ENCODE measurements around the gene C6orf47. TPM values are rescaled to one million over a fixed set of nuclear protein-coding genes. Genes with fewer than 3 reads are reported as not detected.
A peak's percentile ranks its signal among the peaks of the same experiment; 100 is the strongest.

C6orf47 gene
- total RNA-seq, 1 donor from 2014 or later: 29.0 TPM

GRCh38 chr6:31669676-31670075, 9.1 kb upstream of the C6orf47 start, which contains the start of gene LY6G5B:
LY6G5B (plus strand) TSS chr6:31669976; CDS start chr6:31670951, 975 bp downstream.
- peaks cover 85% of the 10 kb centered on the region for H3K36me3 Mint-ChIP-seq (ENCODE audit: low read depth)
- no peak for DNase-seq
- no peaks in the 10 kb centered on the region for H3K9me3 Mint-ChIP-seq
- H3K27me3 Mint-ChIP-seq: no peaks in the 10 kb centered on the region
- POLR2A ChIA-PET: interaction anchor here (0.7 to 1.2 kb wide), 3 partner anchors 9 to 18 kb away, joined by 3 to 4 read pairs (median 4); partner anchors contain the start of gene C6orf47
- TF ChIP-seq CTCF (IDR thresholded peaks at IDR 0.05): no peak
- H3K27ac Mint-ChIP-seq: no peak within 1 kb of the TSS
- intact Hi-C loops (cut with micrococcal nuclease): loop anchor here (5.0 to 10.0 kb wide), 3 partner anchors 228 to 505 kb away; partner anchors contain the start of genes AGPAT1, ATF6B, EHMT2 and RNF5
- H3K4me3 Mint-ChIP-seq: no peak within 1 kb of the TSS
- peaks cover 29% of the 10 kb centered on the region for H3K4me1 Mint-ChIP-seq
- CTCF ChIA-PET: no interaction called here
- no peak for ATAC-seq (ENCODE audit: low read depth)

DNA sequence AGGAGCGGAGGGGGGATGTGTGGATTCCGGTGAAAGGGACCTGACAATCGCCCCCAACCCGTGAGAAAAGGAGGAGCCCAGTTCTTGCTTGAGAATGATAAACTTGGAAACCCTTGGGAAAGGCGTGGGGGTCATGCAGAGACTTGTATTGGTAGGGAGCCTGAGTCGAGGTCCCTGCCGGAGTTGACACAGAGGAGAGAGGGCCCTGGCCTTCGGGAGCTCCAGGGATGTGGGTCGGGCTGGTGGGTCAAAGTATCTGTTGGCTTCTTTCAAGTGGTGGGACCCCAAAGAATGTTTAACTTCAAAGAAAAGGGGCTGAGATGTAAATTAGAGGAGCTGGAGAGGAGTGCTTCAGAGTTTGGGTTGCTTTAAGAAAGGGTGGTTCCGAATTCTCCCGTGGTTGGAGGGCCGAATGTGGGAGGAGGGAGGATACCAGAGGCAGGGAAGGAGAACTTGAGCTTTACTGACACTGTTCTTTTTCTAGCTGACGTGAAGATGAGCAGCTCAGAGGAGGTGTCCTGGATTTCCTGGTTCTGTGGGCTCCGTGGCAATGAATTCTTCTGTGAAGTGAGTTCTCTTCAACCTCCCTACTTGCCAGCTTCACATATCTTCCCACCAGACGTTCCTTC, 5.9 kb upstream of the C6orf47 start:
- intact Hi-C loops (cut with micrococcal nuclease): loop anchor here (1.0 to 10.0 kb wide), 4 partner anchors 196 to 508 kb away; partner anchors contain the start of genes AGPAT1, ATF6B, EHMT2 and NEU1
- H3K36me3 Mint-ChIP-seq (ENCODE audit: low read depth): peaks cover 89% of the 10 kb centered on the region
- ATAC-seq (ENCODE audit: low read depth): no peak
- H3K9me3 Mint-ChIP-seq: no peaks in the 10 kb centered on the region
- ChIA-PET CTCF (no interaction called here), POLR2A (interaction anchor here (0.5 to 6.2 kb wide), 9 partner anchors 13 to 306 kb away, joined by 3 to 188 read pairs (median 4); partner anchors contain the start of genes ABHD16A, APOM, BAG6 and DXO)
- peak overlapping the region; percentile 95 for H3K27ac Mint-ChIP-seq
- peak overlapping the region; percentile 96 for H3K4me3 Mint-ChIP-seq
- no peak for DNase-seq
- H3K4me1 Mint-ChIP-seq: peaks cover 55% of the 10 kb centered on the region
- no peaks in the 10 kb centered on the region for H3K27me3 Mint-ChIP-seq
- TF ChIP-seq CTCF (IDR thresholded peaks at IDR 0.05): no peak

- intact Hi-C loops (cut with micrococcal nuclease): loop anchor here (1.0 to 10.0 kb wide), 13 partner anchors 13 to 509 kb away; partner anchors contain the start of genes ABHD16A, AGPAT1, ATF6B and BAG6
- Mint-ChIP-seq H3K27me3 (no peaks in the 10 kb centered on the region), H3K36me3 (ENCODE audit: low read depth) (peaks cover 82% of the 10 kb centered on the region), H3K4me3 (peak within 1 kb of the TSS; percentile 96), H3K9me3 (no peaks in the 10 kb centered on the region), H3K27ac (peak within 1 kb of the TSS; percentile 95), H3K4me1 (peaks cover 61% of the 10 kb centered on the region)
- CTCF ChIA-PET: interaction anchor here (1.0 kb wide), 1 partner anchor 85 kb away, joined by 3 read pairs; no protein-coding TSS in a partner anchor
- ATAC-seq (ENCODE audit: low read depth) (peak; percentile 86), DNase-seq (peak; percentile 91)
- no peak for TF ChIP-seq CTCF (IDR thresholded peaks at IDR 0.05)
- POLR2A ChIA-PET: interaction anchor here (0.6 to 6.2 kb wide), 26 partner anchors 12 to 1644 kb away, joined by 3 to 188 read pairs (median 5); partner anchors contain the start of genes ABHD16A, APOM, BAG6 and DDX39B
Measured at GRCh38 chr6:31665501-31666336, 5.1 kb upstream of the C6orf47 start, which contains the start of gene CSNK2B. CSNK2B (plus strand) TSS chr6:31666080; CDS start chr6:31666832, 752 bp downstream.

DNA sequence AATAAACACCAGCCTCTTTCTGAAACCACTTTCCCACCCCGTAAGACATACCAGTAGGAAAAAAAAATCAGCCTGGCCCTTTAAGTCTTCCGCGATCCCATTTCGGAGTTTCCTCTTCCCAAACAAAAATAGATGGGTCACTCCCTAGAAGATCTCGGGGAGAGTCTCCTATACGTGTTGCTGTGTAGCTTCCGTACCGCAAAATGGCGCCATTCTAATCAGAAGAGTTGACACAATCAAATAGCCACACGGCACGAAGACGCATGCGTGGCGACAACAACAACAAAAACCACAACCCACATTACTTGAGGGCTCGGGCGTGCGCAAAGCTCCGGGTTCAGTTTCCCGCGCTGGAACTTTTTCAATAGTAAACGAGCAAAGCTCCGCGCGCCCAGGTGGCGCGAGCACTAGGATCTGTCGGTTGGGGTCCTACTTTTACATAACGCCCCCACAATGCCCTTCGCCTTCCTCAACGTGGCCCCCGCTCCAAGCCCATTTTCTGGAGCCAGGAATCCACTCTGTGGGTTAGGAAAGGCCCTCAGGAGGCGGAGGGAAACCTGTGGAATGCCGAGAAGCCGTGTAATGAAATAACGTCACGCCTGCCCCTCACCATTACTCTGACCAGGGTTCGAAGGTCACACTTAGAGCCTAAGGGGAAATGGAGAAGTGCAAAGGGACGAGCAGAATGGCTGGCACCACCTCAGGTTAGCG, 4.4 kb upstream of the C6orf47 start, which contains the start of gene GPANK1:
GPANK1 (minus strand) TSS at position 208 of the 711 bp plus-strand sequence. CDS start 519 bp downstream, outside the sequence.
- ATAC-seq (ENCODE audit: low read depth) (peak; percentile 21), DNase-seq (peak; percentile 66)
- CTCF ChIA-PET: interaction anchor here (1.0 to 1.4 kb wide), 3 partner anchors 12 to 114 kb away, joined by 3 to 5 read pairs (median 4); partner anchors contain the start of gene BAG6
- Mint-ChIP-seq H3K9me3 (no peaks in the 10 kb centered on the region), H3K36me3 (ENCODE audit: low read depth) (peaks cover 76% of the 10 kb centered on the region), H3K4me3 (peak within 1 kb of the TSS; percentile 96), H3K4me1 (peaks cover 67% of the 10 kb centered on the region), H3K27me3 (no peaks in the 10 kb centered on the region), H3K27ac (peak within 1 kb of the TSS; percentile 95)
- POLR2A ChIA-PET: interaction anchor here (0.6 to 6.2 kb wide), 35 partner anchors 12 to 1643 kb away, joined by 3 to 188 read pairs (median 5); partner anchors contain the start of genes ABHD16A, APOM, BAG6 and DDX39B
- TF ChIP-seq CTCF (IDR thresholded peaks at IDR 0.05): no peak
- intact Hi-C loops (cut with micrococcal nuclease): loop anchor here (1.0 to 10.0 kb wide), 12 partner anchors 13 to 510 kb away; partner anchors contain the start of genes ABHD16A, AGPAT1, ATF6B and BAG6

All from activated B cell treated with CpG ODN at 0.5 μM for 24 hours (primary cell).